Neural progenitor cell (in vitro differentiated cells): ENCODE measurements around the gene FBXL19.

ENCODE experiments used
- CTCF ChIP-seq: fragments of 200-600 bp; sonication (generic); IDR thresholded peaks from 2 replicates; pipeline ENCODE4 v1.5.1; 2017; ENCODE audit warnings: antibody characterized with exemption, mild to moderate bottlenecking
- EZH2 ChIP-seq: fragments of 200-600 bp; sonication (generic); IDR thresholded peaks from 2 replicates; pipeline ENCODE4 v1.6.1; 2017; ENCODE audit warnings: antibody characterized with exemption, mild to moderate bottlenecking, moderate library complexity

GRCh38 chr16:30893744-30894539, 29.4 kb upstream of the FBXL19 start, which contains the start of gene BCL7C:
- TF ChIP-seq CTCF = peak; percentile 58
- peak; percentile 49 for TF ChIP-seq EZH2
